ENCODE results near the gene DLG2.

DNA sequence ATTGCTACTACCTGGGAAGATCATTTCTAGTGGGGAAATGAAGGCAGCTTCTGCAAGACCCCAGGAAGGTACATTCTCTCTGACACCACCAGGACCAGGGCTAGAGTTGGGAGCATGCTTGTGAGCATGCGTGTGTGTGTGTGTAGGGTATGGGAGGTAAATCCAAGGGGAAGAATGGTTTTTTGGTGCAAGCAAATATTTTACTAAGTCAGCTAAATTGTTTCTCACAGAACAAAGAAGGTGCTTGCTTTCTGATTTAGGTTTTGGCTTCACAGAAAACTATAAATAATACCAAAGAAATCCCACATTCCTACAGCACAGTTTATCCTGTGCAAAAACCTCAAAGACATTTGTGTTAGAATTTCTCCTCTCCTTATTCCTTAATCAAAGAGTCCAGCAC is 1996.9 kb downstream of the DLG2 start:
- TF ChIP-seq, protein P1, sequence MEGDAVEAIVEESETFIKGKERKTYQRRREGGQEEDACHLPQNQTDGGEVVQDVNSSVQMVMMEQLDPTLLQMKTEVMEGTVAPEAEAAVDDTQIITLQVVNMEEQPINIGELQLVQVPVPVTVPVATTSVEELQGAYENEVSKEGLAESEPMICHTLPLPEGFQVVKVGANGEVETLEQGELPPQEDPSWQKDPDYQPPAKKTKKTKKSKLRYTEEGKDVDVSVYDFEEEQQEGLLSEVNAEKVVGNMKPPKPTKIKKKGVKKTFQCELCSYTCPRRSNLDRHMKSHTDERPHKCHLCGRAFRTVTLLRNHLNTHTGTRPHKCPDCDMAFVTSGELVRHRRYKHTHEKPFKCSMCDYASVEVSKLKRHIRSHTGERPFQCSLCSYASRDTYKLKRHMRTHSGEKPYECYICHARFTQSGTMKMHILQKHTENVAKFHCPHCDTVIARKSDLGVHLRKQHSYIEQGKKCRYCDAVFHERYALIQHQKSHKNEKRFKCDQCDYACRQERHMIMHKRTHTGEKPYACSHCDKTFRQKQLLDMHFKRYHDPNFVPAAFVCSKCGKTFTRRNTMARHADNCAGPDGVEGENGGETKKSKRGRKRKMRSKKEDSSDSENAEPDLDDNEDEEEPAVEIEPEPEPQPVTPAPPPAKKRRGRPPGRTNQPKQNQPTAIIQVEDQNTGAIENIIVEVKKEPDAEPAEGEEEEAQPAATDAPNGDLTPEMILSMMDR (IDR thresholded peaks at IDR 0.05; ENCODE audit: low read length) = no peak
- TF ChIP-seq EZH2 (IDR thresholded peaks at IDR 0.05; ENCODE audit: borderline replicate concordance, low read length) = no peak

Measured in OCI-LY1 (cell line).